ENCODE results near the gene DUSP14.
"Not testable (repeated sequence)": the region's sequence is repeated elsewhere in the genome, so short reads cannot be mapped to it uniquely, and the experiment has no call there.

DUSP14 gene

GRCh38 chr17:37510056-37510455 lies 20.4 kb downstream of the DUSP14 start:
- Histone ChIP-seq H4K20me1 (ENCODE audit: control insufficient read depth, insufficient read depth, low read depth, low read length) (no peaks in the 10 kb centered on the region), H3K4me3 (ENCODE audit: low read length) (no peak overlapping the region), H3K79me2 (ENCODE audit: control insufficient read depth, low read length) (peaks cover 16% of the 10 kb centered on the region), H3F3A (ENCODE audit: control insufficient read depth, insufficient read depth) (no peaks in the 10 kb centered on the region), H3K27me3 (ENCODE audit: control insufficient read depth, low read length) (no peaks in the 10 kb centered on the region), H3K9me2 (replicated peaks; ENCODE audit: control insufficient read depth, low read length) (no peaks in the 10 kb centered on the region), H3K36me3 (ENCODE audit: control insufficient read depth, low read length) (peaks cover 23% of the 10 kb centered on the region), H3K4me2 (ENCODE audit: low read length) (no peak overlapping the region), H3K9me3 (ENCODE audit: control insufficient read depth, insufficient read depth, low read length) (no peaks in the 10 kb centered on the region), H3K4me1 (ENCODE audit: control insufficient read depth, low read length) (no peaks in the 10 kb centered on the region), H3K27ac (ENCODE audit: low read depth, low read length) (no peak overlapping the region)
- TF ChIP-seq EZH2phosphoT487 (IDR thresholded peaks at IDR 0.05; ENCODE audit: borderline replicate concordance, low read length) (no peak), CTCF (IDR thresholded peaks at IDR 0.05; ENCODE audit: low read depth, low read length, poor library complexity, severe bottlenecking) (no peak)

- H3K4me2 ChIP-seq (ENCODE audit: low read length); H3K9me2 ChIP-seq (replicated peaks; ENCODE audit: control insufficient read depth, low read length); H3K9me3 ChIP-seq (ENCODE audit: control insufficient read depth, insufficient read depth, low read length); H3K4me3 ChIP-seq (ENCODE audit: low read length); H3K27me3 ChIP-seq (ENCODE audit: control insufficient read depth, low read length); H3F3A ChIP-seq (ENCODE audit: control insufficient read depth, insufficient read depth); H3K4me1 ChIP-seq (ENCODE audit: control insufficient read depth, low read length); H4K20me1 ChIP-seq (ENCODE audit: control insufficient read depth, insufficient read depth, low read depth, low read length); H3K27ac ChIP-seq (ENCODE audit: low read depth, low read length): not testable (repeated sequence)
- Histone ChIP-seq H3K79me2 (ENCODE audit: control insufficient read depth, low read length) (peaks cover 14% of the 10 kb centered on the region), H3K36me3 (ENCODE audit: control insufficient read depth, low read length) (peaks cover 30% of the 10 kb centered on the region)
Observed at GRCh38 chr17:37511642-37512041, 22.0 kb downstream of the DUSP14 start.

DNA sequence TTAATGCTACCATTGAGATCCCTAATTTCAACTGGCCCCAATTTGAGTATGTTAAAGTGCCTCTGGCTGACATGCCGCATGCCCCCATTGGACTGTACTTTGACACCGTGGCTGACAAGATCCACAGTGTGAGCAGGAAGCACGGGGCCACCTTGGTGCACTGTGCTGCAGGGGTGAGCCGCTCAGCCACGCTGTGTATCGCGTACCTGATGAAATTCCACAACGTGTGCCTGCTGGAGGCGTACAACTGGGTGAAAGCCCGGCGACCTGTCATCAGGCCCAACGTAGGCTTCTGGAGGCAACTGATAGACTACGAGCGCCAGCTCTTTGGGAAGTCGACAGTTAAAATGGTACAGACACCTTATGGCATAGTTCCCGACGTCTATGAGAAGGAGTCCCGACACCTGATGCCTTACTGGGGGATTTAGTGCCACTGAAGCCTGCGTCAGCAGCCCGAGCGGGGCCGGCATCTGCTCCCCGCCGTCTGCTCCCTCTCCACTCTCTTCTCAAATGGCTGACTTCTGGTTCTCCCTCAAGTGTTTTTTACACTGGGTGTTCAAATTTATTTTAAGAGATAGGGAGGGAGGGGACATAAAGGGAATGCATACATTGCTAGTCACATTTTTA lies 22.9 kb downstream of the DUSP14 start:
- Histone ChIP-seq H3F3A (ENCODE audit: control insufficient read depth, insufficient read depth) (no peaks in the 10 kb centered on the region), H3K79me2 (ENCODE audit: control insufficient read depth, low read length) (peaks cover 6% of the 10 kb centered on the region), H3K4me1 (ENCODE audit: control insufficient read depth, low read length) (no peaks in the 10 kb centered on the region), H3K9me2 (replicated peaks; ENCODE audit: control insufficient read depth, low read length) (no peaks in the 10 kb centered on the region), H3K4me2 (ENCODE audit: low read length) (no peak overlapping the region), H3K9me3 (ENCODE audit: control insufficient read depth, insufficient read depth, low read length) (no peaks in the 10 kb centered on the region), H3K27ac (ENCODE audit: low read depth, low read length) (no peak overlapping the region), H4K20me1 (ENCODE audit: control insufficient read depth, insufficient read depth, low read depth, low read length) (no peaks in the 10 kb centered on the region; the same call in 1 of the 2 replicates), H3K36me3 (ENCODE audit: control insufficient read depth, low read length) (peaks cover 37% of the 10 kb centered on the region), H3K4me3 (ENCODE audit: low read length) (no peak overlapping the region), H3K27me3 (ENCODE audit: control insufficient read depth, low read length) (no peaks in the 10 kb centered on the region)
- no peak for TF ChIP-seq EZH2phosphoT487 (IDR thresholded peaks at IDR 0.05; ENCODE audit: borderline replicate concordance, low read length)
- TF ChIP-seq CTCF (IDR thresholded peaks at IDR 0.05; ENCODE audit: low read depth, low read length, poor library complexity, severe bottlenecking), result no peak

DNA sequence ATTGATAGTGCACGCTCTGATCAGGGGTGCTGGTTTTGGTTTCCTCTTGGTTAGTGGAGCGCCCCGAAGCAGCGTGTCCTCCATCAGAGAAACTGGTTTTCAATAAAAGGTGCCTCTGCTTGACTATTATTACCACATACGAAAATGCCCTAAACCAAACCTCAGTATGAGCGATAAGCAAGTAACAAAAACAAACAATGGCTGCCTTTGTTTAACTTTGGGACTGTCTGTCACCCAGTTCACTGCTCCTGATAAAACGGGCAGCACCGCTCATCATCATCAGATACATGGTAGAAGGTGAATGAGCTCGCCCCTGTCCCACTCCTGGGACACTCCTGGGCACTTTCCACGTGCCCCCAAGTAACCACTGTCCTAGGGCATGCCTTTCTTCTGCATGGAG lies 24.0 kb downstream of the DUSP14 start:
- Histone ChIP-seq H3K79me2 (ENCODE audit: control insufficient read depth, low read length) (peaks cover 3% of the 10 kb centered on the region; the same call in 1 of the 2 replicates), H3K36me3 (ENCODE audit: control insufficient read depth, low read length) (peaks cover 48% of the 10 kb centered on the region), H3K4me1 (ENCODE audit: control insufficient read depth, low read length) (no peaks in the 10 kb centered on the region)

More for the DNA sequence above, 24.0 kb downstream of the DUSP14 start:
- TF ChIP-seq EZH2phosphoT487 (IDR thresholded peaks at IDR 0.05; ENCODE audit: borderline replicate concordance, low read length) (no peak), CTCF (IDR thresholded peaks at IDR 0.05; ENCODE audit: low read depth, low read length, poor library complexity, severe bottlenecking) (no peak)
- H3F3A ChIP-seq (ENCODE audit: control insufficient read depth, insufficient read depth), result no peaks in the 10 kb centered on the region
- H3K27ac ChIP-seq (ENCODE audit: low read depth, low read length), result no peak overlapping the region
- no peak overlapping the region for H3K4me2 ChIP-seq (ENCODE audit: low read length)
- H4K20me1 ChIP-seq (ENCODE audit: control insufficient read depth, insufficient read depth, low read depth, low read length), result no peaks in the 10 kb centered on the region; the same call in 1 of the 2 replicates
- no peaks in the 10 kb centered on the region for H3K27me3 ChIP-seq (ENCODE audit: control insufficient read depth, low read length)
- H3K9me2 ChIP-seq (replicated peaks; ENCODE audit: control insufficient read depth, low read length), result no peaks in the 10 kb centered on the region
- H3K4me3 ChIP-seq (ENCODE audit: low read length), result no peak overlapping the region
- H3K9me3 ChIP-seq (ENCODE audit: control insufficient read depth, insufficient read depth, low read length), result no peaks in the 10 kb centered on the region
